ENCODE measurements around the gene TANGO2.

TANGO2 gene

GRCh38 chr22:20028855-20029549 is 8.1 kb downstream of the TANGO2 start:
- DNase-seq = no peak

GRCh38 chr22:20029550-20030225 is 8.8 kb downstream of the TANGO2 start:
- DNase-seq = no peak

- no peak for DNase-seq
Measured at GRCh38 chr22:20031732-20032406, 11.0 kb downstream of the TANGO2 start.

GRCh38 chr22:20032407-20032991 is 11.6 kb downstream of the TANGO2 start:
- DNase-seq = no peak

GRCh38 chr22:20033045-20033706 is 12.3 kb downstream of the TANGO2 start:
- DNase-seq = no peak

- DNase-seq = no peak
Measured at GRCh38 chr22:20034143-20034542, 13.2 kb downstream of the TANGO2 start.

DNA sequence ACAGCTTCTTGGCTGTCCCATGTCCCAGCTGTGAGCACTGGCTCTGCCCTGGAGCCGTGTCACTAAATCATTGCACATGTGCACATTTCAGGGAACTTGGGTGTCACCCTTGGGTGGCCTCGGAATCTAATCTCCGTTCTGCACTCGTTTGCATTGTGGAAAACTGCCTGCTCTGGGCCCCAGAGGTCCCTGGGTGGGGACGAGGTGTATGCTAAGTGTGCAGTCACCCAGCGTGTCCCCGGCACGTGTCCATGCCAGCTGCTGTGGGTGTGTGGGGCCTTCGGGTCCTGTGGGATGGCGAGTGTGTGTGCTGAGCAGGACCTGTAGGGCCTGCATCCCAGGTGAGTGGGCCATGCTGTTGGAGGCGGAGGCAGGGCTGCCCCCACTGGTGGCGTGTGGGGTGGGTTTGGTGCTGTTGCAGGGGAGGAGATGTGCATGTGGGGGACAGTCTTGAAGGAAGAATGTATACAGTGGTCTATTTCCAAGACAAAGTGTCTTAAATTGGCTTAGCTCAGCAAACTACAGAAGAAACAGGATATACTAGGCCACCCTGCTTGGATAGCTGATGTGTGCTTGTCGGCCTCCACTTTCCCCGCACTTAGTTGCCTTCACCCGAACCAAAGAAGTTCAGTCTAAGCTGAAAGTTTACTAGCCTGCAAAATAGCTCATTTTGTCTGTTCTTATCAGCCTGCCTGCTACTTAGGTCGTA is 14.6 kb downstream of the TANGO2 start:
- DNase-seq = no peak

DNA sequence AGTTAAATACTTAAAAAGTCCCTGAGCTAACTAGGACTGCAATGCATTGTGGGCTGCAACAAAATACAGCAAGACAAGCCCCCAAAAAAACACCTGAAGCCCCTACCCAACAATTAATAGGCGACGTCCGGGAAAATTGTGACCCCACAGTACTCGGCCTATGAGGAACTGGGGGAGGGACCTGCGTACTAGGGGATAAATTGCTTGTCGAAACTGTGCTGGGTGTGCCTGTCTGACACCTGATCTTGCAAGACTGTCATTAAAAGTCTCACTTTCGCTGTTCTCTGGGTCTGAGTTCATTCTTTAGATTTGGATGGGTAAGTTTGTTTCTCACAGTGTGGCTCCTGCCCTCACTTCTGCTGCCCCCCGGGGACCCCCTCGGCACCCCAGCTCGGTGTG is 15.2 kb downstream of the TANGO2 start:
- no peak for DNase-seq

DNA sequence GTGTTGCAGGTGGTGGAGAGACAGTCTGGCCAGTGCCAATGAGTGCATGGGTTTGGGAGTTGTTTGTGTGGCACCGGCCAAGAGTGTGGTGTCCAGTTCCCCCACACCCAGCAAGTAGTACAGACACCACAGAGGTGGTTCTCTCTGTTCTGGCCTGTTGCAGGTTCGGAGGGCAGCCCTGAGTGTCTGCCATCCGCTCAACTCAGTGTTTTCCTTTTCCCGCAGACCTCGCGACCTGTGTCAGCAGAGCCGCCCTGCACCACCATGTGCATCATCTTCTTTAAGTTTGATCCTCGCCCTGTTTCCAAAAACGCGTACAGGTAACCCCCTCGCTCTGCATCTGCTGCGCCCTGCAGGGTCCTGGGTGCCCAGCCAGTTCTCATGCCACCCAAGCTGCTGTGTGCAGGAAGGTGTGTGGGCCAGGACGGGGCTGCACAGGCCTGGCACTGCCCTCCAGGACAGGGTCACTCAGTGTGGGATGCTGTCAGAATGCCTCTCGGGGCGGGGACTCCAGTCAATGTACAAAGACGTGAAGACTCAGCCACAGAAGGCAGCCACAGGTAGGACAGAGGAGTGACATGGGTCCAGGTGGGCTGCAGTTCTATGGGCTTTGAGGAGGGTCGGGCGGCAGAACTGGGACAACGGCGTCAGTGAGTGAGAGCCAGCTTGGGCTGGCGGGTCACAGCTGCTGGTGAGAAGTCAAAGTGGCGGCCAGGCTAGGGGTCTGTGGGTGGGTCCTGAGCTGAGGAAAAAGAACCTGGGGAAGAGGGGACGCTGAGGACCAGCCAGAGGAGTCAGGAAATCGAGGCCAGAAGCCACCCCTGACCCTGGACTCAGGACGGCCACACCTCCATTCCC is 15.9 kb downstream of the TANGO2 start:
- no peak for DNase-seq

DNA sequence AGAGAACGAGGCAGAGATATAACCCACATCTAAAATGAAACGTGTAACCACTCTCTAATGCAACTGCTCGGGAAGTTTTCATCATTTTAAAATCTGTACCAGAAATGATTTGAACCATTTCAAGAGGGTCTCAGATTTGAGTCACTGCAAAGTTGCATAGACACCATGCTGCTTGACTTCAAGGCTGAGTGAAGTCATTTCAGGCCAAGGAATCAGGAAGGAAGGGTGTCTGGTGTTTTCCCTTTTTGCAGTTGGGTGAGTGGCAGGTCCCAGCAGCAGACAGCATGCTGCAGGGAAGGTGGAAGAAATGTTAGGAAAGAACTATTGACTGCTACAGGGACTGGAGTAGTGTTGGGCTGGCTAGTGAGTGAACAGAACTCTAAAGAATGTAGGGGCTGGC is 16.5 kb downstream of the TANGO2 start:
- no peak for DNase-seq

- no peak for DNase-seq
Measured at GRCh38 chr22:20038574-20038973, 17.7 kb downstream of the TANGO2 start.

GRCh38 chr22:20039683-20040325 is 18.9 kb downstream of the TANGO2 start:
- no peak for DNase-seq

GRCh38 chr22:20040327-20041200 is 19.7 kb downstream of the TANGO2 start:
- no peak for DNase-seq

DNA sequence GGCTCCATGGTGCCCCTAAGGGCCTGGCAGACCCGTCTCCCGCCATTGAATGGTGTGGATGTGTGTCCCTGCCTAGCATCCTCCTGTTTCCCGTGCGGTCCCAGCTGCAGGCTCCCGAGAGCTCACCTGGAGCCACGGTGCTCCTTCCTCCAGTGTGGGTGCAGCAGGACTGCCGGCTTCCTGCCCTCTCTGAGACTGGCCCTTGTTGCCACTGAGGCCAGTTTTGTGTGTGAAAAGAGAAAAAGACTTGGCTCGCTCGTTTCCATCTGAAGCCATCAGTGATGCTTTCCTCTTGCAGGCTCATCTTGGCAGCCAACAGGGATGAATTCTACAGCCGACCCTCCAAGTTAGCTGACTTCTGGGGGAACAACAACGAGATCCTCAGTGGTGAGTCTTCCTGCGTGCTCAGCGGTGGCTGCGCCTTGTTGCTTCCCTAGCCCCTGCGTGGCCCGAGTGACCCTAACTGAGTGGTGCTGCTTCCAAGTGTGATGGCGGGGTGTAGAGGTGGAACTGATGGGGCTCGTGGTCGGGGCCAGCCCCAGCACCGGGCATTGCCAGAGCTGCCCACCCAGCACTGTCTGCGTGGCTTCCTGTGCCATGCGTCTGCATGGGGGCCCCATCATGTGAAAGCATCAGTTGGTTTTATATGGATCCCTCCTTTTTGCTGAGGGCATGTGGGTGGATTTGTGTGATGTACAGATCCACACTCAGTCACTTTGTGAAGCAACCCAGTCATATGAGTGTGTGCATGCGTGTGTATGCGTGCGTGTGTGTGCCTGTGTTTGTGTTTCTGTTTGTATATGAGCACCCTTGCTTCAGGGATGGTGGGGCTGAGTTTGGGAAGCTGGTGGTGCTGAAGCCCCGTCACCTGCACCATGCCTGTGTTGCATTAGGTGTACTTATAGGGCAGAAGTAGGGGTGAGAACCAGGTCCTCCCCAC is 22.4 kb downstream of the TANGO2 start:
- DNase-seq = no peak

GRCh38 chr22:20043997-20044342 is 23.1 kb downstream of the TANGO2 start:
- DNase-seq = no peak

DNA sequence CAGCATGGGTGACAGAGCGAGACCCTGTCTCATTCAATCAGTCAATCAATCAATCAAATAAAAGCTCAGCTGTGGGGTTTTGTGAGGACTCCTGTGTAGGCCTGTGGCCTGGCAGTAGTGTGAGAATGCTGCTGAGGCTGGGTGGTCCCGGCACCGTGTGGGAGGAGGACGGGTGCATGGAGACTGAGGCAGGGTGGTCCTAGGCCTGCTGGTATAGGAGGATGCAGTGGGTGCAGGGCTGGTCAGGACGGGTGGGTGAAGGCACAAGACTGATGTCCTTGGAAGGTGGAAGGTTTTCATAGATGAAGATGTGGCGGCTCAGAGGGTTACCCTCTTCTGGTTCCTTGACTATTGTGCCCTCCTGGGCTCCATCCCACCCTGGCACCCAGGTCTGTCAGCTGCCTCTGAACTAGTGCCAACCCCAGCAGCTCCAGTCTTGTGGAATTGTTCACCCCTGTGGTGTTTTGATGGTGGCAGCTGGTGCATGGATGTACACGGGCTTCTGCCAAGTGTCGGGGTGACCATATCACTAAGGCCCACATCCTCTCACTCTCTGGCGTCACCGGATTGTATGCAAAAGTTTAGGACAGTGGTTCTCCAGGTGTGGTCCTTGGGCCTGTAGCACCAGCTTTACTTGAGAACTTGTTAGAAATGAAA is 23.7 kb downstream of the TANGO2 start:
- DNase-seq = no peak

GRCh38 chr22:20046730-20047129 is 25.8 kb downstream of the TANGO2 start:
- no peak for DNase-seq

DNA sequence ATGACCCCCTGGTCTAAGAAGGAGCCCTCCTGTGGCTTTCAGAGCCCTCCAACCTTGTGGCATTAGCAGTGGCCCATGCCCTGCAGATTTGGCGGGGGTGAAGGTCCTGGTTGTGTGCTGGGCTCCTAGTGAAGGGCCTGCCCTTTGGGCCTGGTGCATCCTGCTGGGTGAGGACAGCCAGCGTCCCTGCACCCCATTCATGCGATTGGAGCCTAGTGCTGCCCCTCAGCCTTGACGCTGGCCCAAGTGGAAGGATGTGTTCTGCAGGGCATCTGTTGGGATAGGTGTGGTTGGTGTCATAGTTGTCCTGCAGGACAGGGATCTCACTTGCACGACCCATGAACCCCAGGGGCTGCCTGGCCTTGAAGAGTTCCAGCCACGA is 31.0 kb downstream of the TANGO2 start:
- DNase-seq = no peak
